Measurements from ENCODE around the gene RIMKLA. TPM values are rescaled to one million over a fixed set of nuclear protein-coding genes. Genes with fewer than 3 reads are reported as not detected.

RIMKLA gene
- total and polyA plus RNA-seq, 2 donors (not counting 3 experiments of a cell fraction or from before 2014, with no cell fraction given): 0.01 TPM; not detected in 1

GRCh38 chr1:42350086-42350485 is 30.5 kb upstream of the RIMKLA start:
- Histone ChIP-seq H3K9ac (replicated peaks; ENCODE audit: extremely low read depth, insufficient read depth, low read length) (no peak overlapping the region), H3K79me2 (ENCODE audit: control insufficient read depth, insufficient read depth, low read length) (no peaks in the 10 kb centered on the region), H3K27ac (ENCODE audit: insufficient read depth, low read depth, low read length) (no peak overlapping the region), H4K20me1 (replicated peaks; ENCODE audit: control insufficient read depth, extremely low read depth, insufficient read depth, low read length) (no peaks in the 10 kb centered on the region), H3K4me1 (ENCODE audit: control insufficient read depth, extremely low read depth, insufficient read depth, low read length) (no peaks in the 10 kb centered on the region), H2AFZ (ENCODE audit: low read depth, low read length) (no peak overlapping the region), H3K4me2 (ENCODE audit: insufficient read depth, low read length) (no peak overlapping the region), H3K27me3 (ENCODE audit: control insufficient read depth in 2 of 2, insufficient read depth in 2 of 2, low read length in 2 of 2) (peaks cover 4 to 7% of the 10 kb centered on the region in 2 experiments), H3K36me3 (ENCODE audit: control insufficient read depth in 2 of 2, extremely low read depth in 1 of 2, insufficient read depth in 2 of 2, low read length in 2 of 2) (no peaks in the 10 kb centered on the region), H3K9me1 (replicated peaks; ENCODE audit: control insufficient read depth, extremely low read depth, insufficient read depth, low read length) (no peaks in the 10 kb centered on the region), H3K4me3 (replicated peaks in 1 of 3; ENCODE audit: insufficient read depth in 1 of 3, low read depth in 1 of 3, low read length in 3 of 3) (no peak overlapping the region), H3K9me3 (replicated peaks; ENCODE audit: control insufficient read depth, insufficient read depth, low read length) (no peaks in the 10 kb centered on the region)
- DNase-seq (ENCODE audit: low read depth, low spot score) (peak; percentile 19), FAIRE-seq (no peak)
- dilution Hi-C loops (cut with MboI; ENCODE audit: extremely low pct_ligation_motif_present, low sequenced_read_pairs) (no loop called here), intact Hi-C loops (cut with micrococcal nuclease) (no loop called here)
- ChIA-PET POLR2A (interaction anchor here (0.5 kb wide), 1 partner anchor 12 kb away, joined by 3 read pairs; no protein-coding TSS in a partner anchor), CTCF (interaction anchor here (1.2 to 1.4 kb wide), 2 partner anchors 9 to 17 kb away, joined by 3 to 4 read pairs; no protein-coding TSS in a partner anchor)
- no peak for TF ChIP-seq FOS (IDR thresholded peaks at IDR 0.05; ENCODE audit: borderline replicate concordance, insufficient read depth, low read length)
- TF ChIP-seq EZH2 (IDR thresholded peaks at IDR 0.05; ENCODE audit: borderline replicate concordance, low read depth, low read length, severe bottlenecking): no peak
- no peak for TF ChIP-seq CTCF (IDR thresholded peaks at IDR 0.05; ENCODE audit: extremely low read depth in 1 of 2, insufficient read depth in 1 of 2, low read depth in 1 of 2, low read length in 2 of 2)
- TF ChIP-seq MYC (IDR thresholded peaks at IDR 0.05; ENCODE audit: low read depth, low read length): no peak
- no peak for TF ChIP-seq POLR2AphosphoS5 (IDR thresholded peaks at IDR 0.05; ENCODE audit: insufficient read depth, low read depth, low read length)
- no peak for TF ChIP-seq JUN (IDR thresholded peaks at IDR 0.05; ENCODE audit: borderline replicate concordance, insufficient read depth, insufficient read length, low read depth)
- no peak for TF ChIP-seq POLR2A (IDR thresholded peaks at IDR 0.05; ENCODE audit: low read depth, low read length)
- TF ChIP-seq GATA2 (IDR thresholded peaks at IDR 0.05; ENCODE audit: insufficient read depth, insufficient read length, low read depth, low read length): no peak
- TF ChIP-seq, protein P1, sequence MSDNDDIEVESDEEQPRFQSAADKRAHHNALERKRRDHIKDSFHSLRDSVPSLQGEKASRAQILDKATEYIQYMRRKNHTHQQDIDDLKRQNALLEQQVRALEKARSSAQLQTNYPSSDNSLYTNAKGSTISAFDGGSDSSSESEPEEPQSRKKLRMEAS (IDR thresholded peaks at IDR 0.05; ENCODE audit: insufficient read depth, insufficient read length): no peak
- BruUV-seq (replicated peaks): no TSS peak
